ENCODE measurements around the gene TOMM20. TPM values are rescaled to one million over a fixed set of nuclear protein-coding genes. Genes with fewer than 3 reads are reported as not detected.
A peak's percentile ranks its signal among the peaks of the same experiment; 100 is the strongest.

The TOMM20 gene
- total and polyA plus RNA-seq, 9 of the 15 experiments (the other 6 are each of a cell fraction or from before 2014, with no cell fraction given), result 70.6 to 334 (median 159) TPM

GRCh38 chr1:235127203-235127602 lies 1.4 kb downstream of the TOMM20 start:
- H3K9me1 ChIP-seq (ENCODE audit: control insufficient read depth, insufficient read depth, low read length), result no peaks in the 10 kb centered on the region
- H3K4me3 ChIP-seq, result peak overlapping the region; percentile 90
- DNase-seq (ENCODE audit: extremely low read depth in 1 of 4, low spot score in 3 of 4) (peak in 1 of 4 experiments; percentile 31), ATAC-seq (no peak), FAIRE-seq (no peak)
- ChIA-PET POLR2A (interaction anchor here (0.6 to 2.9 kb wide), 12 partner anchors 8 to 34 kb away, joined by 3 to 16 read pairs (median 4); partner anchors contain the start of gene RBM34), CTCF (ENCODE audit: low intra/inter-chr PET ratio) (interaction anchor here (0.5 kb wide), 1 partner anchor 21 kb away, joined by 4 read pairs; no protein-coding TSS in a partner anchor)
- intact Hi-C loops (cut with micrococcal nuclease), result no loop called here
- peak overlapping the region; percentile 98 for H3K27ac ChIP-seq (ENCODE audit: extremely low read depth, low read depth, low read length)
- WGBS (ENCODE audit: insufficient coverage, low coverage, missing lambda C conversion rate), result 0% methylated on average over 4 of the region's 4 CpGs
- in situ Hi-C loops (cut with MboI), result no loop called here
- H3K27me3 ChIP-seq (ENCODE audit: control insufficient read depth in 2 of 2, insufficient read depth in 2 of 2, low read length in 2 of 2), result no peaks in the 10 kb centered on the region
- BruUV-seq (replicated peaks), result no TSS peak
- peaks cover 13 to 18% of the 10 kb centered on the region in 2 experiments; a peak in 4 of 5 replicates for H3K4me1 ChIP-seq (replicated peaks in 1 of 2; ENCODE audit: control insufficient read depth in 2 of 2, insufficient read depth in 2 of 2, low read length in 2 of 2)
- no peak overlapping the region for H2AFZ ChIP-seq (ENCODE audit: low read depth, low read length)
- H3K79me2 ChIP-seq (ENCODE audit: control insufficient read depth, insufficient read depth, low read length), result peaks cover 69% of the 10 kb centered on the region
- H3K4me2 ChIP-seq (ENCODE audit: insufficient read depth, low read length), result peak overlapping the region; percentile 93
- H4K20me1 ChIP-seq (replicated peaks; ENCODE audit: control insufficient read depth, insufficient read depth, low read length), result peaks cover 43% of the 10 kb centered on the region
- peaks cover 62% of the 10 kb centered on the region for H3K36me3 ChIP-seq (ENCODE audit: control insufficient read depth, insufficient read depth, low read length)
- no peaks in the 10 kb centered on the region for H3K9me3 ChIP-seq (replicated peaks; ENCODE audit: control insufficient read depth, insufficient read depth, low read depth, low read length)
- H3K9ac ChIP-seq (ENCODE audit: insufficient read depth in 1 of 2, low read depth in 2 of 2, low read length in 2 of 2), result peak overlapping the region; percentile 72 to 99
- TF ChIP-seq ZNF232 (CRISPR knock-in tag; IDR thresholded peaks at IDR 0.05) (no peak), MNT (conservative IDR thresholded peaks at IDR 0.05) (0 out of 4 replicates have a peak, but pooled peaks of 1 of the 2 experiments have one; percentile 35), U2AF2 (optimal IDR thresholded peaks at IDR 0.05; ENCODE audit: low read depth, low read length) (no peak), BDP1 (IDR thresholded peaks at IDR 0.05; ENCODE audit: insufficient read depth, insufficient read length) (no peak), YY1 (IDR thresholded peaks at IDR 0.05; ENCODE audit: borderline replicate concordance in 1 of 3, control insufficient read depth in 1 of 3, extremely low read depth in 1 of 3, insufficient read depth in 3 of 3, insufficient read length in 1 of 3, insufficient replicate concordance in 2 of 3, low read depth in 1 of 3, low read length in 2 of 3) (peak in 1 of 3 experiments; percentile 7), HMGXB4 (CRISPR knock-in tag; IDR thresholded peaks at IDR 0.05) (no peak), CBX3 (IDR thresholded peaks at IDR 0.05; ENCODE audit: borderline replicate concordance in 1 of 2, low read length in 2 of 2) (no peak), RBFOX2 (IDR thresholded peaks at IDR 0.05; ENCODE audit: low read depth, low read length) (peak; percentile 21; the same call in 1 of the 2 replicates), SREBF1 (IDR thresholded peaks at IDR 0.05; ENCODE audit: borderline replicate concordance, low read depth, low read length) (no peak), POLR2AphosphoS5 (IDR thresholded peaks at IDR 0.05; ENCODE audit: control insufficient read depth, insufficient read depth, low read depth, low read length) (0 out of 2 replicates have a peak, but pooled peaks have one; percentile 10)
- TF ChIP-seq, protein P1, sequence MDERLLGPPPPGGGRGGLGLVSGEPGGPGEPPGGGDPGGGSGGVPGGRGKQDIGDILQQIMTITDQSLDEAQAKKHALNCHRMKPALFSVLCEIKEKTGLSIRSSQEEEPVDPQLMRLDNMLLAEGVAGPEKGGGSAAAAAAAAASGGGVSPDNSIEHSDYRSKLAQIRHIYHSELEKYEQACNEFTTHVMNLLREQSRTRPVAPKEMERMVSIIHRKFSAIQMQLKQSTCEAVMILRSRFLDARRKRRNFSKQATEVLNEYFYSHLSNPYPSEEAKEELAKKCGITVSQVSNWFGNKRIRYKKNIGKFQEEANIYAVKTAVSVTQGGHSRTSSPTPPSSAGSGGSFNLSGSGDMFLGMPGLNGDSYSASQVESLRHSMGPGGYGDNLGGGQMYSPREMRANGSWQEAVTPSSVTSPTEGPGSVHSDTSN (CRISPR knock-in tag; IDR thresholded peaks at IDR 0.05; ENCODE audit: low read depth), result no peak
- TF ChIP-seq, protein P1 (tag; conservative IDR thresholded peaks at IDR 0.05; ENCODE audit: low read depth), result peak; percentile 58
